Tibial artery (tissue), 4 donors: ENCODE results near the gene CAPN12.

Experiments
- DNase-seq, 2 donors: peaks; one replicate each; pipeline ENCODE4 v3.0.0-alpha.2; 2019
- H3K27ac ChIP-seq, 2 donors: fragments of 200-600 bp; sonication (generic) in 1 of 2; 1 replicate in 1 of 2; 2 replicates in 1 of 2; pipeline ENCODE4 v1.5.1; 2018 to 2019; ENCODE audit warnings: mild to moderate bottlenecking in 1 of 2
- H3K27me3 ChIP-seq, 2 donors: fragments of 200-600 bp; sonication (generic) in 1 of 2; one replicate each; pipeline versions ENCODE4 v1.5.1 to v1.6.0; 2016 to 2019
- H3K36me3 ChIP-seq, 3 donors: fragments of 200-600 bp; sonication (generic) in 2 of 3; one replicate each; pipeline ENCODE4 v1.5.1; 2016 to 2019; ENCODE audit warnings: mild to moderate bottlenecking in 2 of 3
- H3K4me1 ChIP-seq, 4 donors: fragments of 200-600 bp; sonication (generic) in 2 of 4; 1 replicate in 3 of 4; 2 replicates in 1 of 4; pipeline ENCODE4 v1.5.1; 2016 to 2019
- H3K4me3 ChIP-seq, 2 donors: fragments of 200-600 bp; sonication (generic) in 1 of 2; 1 replicate in 1 of 2; 2 replicates in 1 of 2; pipeline ENCODE4 v1.5.1; 2018 to 2019; ENCODE audit warnings: mild to moderate bottlenecking in 2 of 2
- H3K9me3 ChIP-seq, 3 donors: fragments of 200-600 bp; sonication (generic) in 1 of 3; one replicate each; pipeline ENCODE4 v1.5.1; 2016 to 2019
- CTCF ChIP-seq, 2 experiments: fragments of 200-600 bp in 1 of 2; fragments of 450-650 bp in 1 of 2; IDR thresholded peaks; one replicate each; pipeline ENCODE4 v1.5.1; 2017 to 2019; ENCODE audit warnings: antibody characterized with exemption in 2 of 2, mild to moderate bottlenecking in 1 of 2, moderate library complexity in 1 of 2
- intact Hi-C: fragments of 100-400 bp; cut with DNase I; formaldehyde crosslinking; loops from one replicate; pipeline ENCODE4 v1.15.0; 2023; ENCODE audit warnings: low total_unique reads

Gene CAPN12

DNA sequence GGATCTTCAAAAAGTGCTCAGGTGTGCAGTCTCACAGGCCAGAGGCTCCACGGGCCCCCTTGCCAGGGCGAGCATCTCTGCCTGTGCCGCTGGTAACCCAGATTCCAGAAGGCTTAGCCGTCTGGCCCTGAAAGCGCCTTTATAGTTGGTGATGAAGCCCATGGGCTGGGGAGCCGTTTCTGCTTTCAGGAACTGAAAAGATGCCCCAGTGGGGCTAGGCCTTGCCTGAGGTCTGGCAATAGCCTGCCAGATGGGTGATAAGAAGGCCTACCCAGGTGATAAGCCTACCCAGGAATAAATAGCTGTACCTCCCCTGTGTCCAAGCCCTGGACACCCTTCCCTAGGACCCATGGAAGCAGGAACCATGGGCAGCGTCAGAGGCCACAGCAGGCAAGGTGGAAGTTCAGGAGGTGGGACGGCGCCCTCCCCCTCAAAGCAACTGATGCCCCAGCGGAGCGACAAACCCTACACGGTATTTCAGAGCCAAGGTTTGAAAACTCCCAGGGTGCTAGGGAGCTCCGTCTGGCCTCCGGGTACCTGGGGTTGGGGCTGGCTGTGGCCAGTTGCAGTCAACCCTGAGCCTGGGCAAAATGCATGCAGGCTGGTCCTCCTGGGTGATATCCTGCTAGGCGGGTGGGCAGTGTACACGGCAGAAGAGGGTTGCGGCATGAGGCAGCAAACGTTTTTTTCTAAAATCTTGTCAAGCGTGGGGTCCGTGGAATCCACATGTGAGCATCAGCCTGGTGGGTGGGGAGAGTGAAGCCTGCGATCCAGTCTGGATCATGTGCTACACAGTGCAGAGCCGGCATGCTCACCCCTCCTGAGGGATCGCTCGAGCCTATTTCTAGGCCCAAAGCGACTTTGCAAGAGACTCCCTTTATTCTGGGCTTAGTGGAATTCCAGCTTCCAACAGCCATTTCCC lies 51.6 kb downstream of the CAPN12 start:
- peaks cover 20 to 98% (median 91%) of the 10 kb centered on the region in 4 donors for H3K4me1 ChIP-seq
- no peaks in the 10 kb centered on the region for H3K27me3 ChIP-seq
- no peak overlapping the region for H3K4me3 ChIP-seq
- H3K27ac ChIP-seq, result peak overlapping the region; percentile 91 to 94
- no peaks in the 10 kb centered on the region for H3K9me3 ChIP-seq
- intact Hi-C loops, result loop anchor here (5.0 kb wide), 1 partner anchor 35 kb away; no protein-coding TSS in a partner anchor
- DNase-seq, result no peak
- peaks cover 0 to 12% (median 9%) of the 10 kb centered on the region in 3 donors for H3K36me3 ChIP-seq
- TF ChIP-seq CTCF (IDR thresholded peaks at IDR 0.05), result no peak

DNA sequence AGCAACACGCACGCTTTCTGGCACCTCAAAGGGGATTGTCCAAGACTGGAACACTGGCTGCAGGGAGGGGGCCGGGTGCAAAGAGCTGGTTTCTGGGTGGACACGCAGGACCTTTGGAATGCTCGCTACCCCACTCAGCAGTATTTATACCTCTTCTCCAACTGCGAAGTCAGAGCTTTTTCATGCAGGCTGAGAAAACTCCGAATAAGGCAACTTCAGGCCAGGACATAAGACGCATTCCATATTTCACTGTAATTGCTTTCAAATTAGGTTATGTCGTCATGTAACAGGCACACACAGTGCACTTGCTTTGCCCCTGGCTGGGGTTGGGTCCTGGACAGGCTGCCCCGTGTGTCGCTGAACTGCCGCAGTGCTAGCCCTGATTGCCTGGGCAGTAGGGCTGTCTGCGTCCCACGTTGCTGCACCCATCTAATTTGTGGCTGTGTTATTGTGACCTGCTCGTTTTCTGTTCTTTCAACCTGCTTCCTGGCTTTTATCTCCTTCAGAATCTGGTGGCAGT lies 52.3 kb downstream of the CAPN12 start:
- DNase-seq, result peak; percentile 81 to 96
- no peak for TF ChIP-seq CTCF (IDR thresholded peaks at IDR 0.05)
- Histone ChIP-seq H3K4me1 (peaks cover 18 to 98% (median 88%) of the 10 kb centered on the region in 4 donors), H3K36me3 (peaks cover 0 to 7% (median 2%) of the 10 kb centered on the region in 3 donors), H3K9me3 (no peaks in the 10 kb centered on the region), H3K4me3 (no peak overlapping the region), H3K27ac (peak overlapping the region; percentile 91 to 94), H3K27me3 (no peaks in the 10 kb centered on the region)
- intact Hi-C loops, result loop anchor here (5.0 kb wide), 1 partner anchor 35 kb away; no protein-coding TSS in a partner anchor

GRCh38 chr19:38690832-38691231 lies 53.4 kb downstream of the CAPN12 start:
- no peak overlapping the region for H3K4me3 ChIP-seq
- H3K27me3 ChIP-seq, result no peaks in the 10 kb centered on the region
- peaks cover 0 to 6% (median 0%) of the 10 kb centered on the region in 3 donors for H3K36me3 ChIP-seq
- H3K9me3 ChIP-seq, result no peaks in the 10 kb centered on the region
- intact Hi-C loops, result loop anchor here (5.0 kb wide), 1 partner anchor 34 kb away; no protein-coding TSS in a partner anchor
- peaks cover 20 to 98% (median 89%) of the 10 kb centered on the region in 4 donors for H3K4me1 ChIP-seq
- H3K27ac ChIP-seq, result peak overlapping the region; percentile 90 to 94
- no peak for TF ChIP-seq CTCF (IDR thresholded peaks at IDR 0.05)
- DNase-seq, result no peak

DNA sequence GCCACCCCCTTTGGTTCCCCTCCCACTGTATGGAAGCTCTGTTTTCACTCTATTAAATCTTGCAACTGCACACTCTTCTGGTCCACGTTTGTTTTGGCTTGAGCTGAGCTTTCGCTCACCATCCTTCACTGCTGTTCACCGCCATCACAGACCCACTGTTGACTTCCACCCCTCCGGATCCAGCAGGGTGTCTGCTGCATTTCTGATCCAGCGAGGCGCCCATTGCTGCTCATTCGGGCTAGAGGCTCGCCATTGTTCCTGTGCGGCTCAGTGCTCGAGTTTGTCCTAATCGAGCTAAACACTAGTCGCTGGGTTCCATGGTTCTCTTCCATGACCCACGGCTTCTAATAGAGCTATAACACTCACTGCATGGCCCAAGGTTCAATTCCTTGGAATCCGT lies 54.1 kb downstream of the CAPN12 start:
- Histone ChIP-seq H3K27ac (peak overlapping the region; percentile 90 to 94), H3K36me3 (peaks cover 0 to 6% (median 0%) of the 10 kb centered on the region in 3 donors), H3K9me3 (no peaks in the 10 kb centered on the region), H3K27me3 (no peaks in the 10 kb centered on the region), H3K4me3 (no peak overlapping the region), H3K4me1 (peaks cover 20 to 98% (median 89%) of the 10 kb centered on the region in 4 donors)
- intact Hi-C loops, result loop anchor here (5.0 kb wide), 1 partner anchor 33 kb away; no protein-coding TSS in a partner anchor
- no peak for DNase-seq
- TF ChIP-seq CTCF (IDR thresholded peaks at IDR 0.05), result no peak

DNA sequence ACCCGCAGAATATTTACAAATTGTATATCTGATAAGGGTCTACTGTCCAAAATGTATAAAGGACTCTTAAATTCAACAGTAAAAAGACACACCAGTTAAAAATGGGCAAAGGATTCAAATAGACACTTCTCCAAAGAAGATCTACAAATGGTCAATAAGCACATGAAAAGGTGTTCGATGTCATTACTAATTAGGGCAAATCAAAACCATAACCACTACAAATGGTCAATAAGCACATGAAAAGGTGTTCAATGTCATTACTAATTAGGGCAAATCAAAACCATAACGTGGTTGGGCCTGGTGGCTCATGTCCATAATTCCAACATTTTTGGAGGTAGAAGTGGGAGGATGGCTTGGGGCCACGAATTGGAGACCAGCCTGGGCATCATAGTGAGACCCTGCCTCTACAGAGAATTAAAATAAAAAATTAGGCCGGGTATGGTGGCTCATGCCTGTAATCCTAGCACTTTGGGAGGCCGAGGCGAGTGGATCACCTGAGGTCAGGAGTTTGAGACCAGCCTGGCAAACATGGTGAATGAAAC lies 56.4 kb downstream of the CAPN12 start:
- H3K27ac ChIP-seq, result peak overlapping the region; percentile 90 to 94
- H3K36me3 ChIP-seq, result peaks cover 0 to 6% (median 0%) of the 10 kb centered on the region in 3 donors
- no peaks in the 10 kb centered on the region for H3K9me3 ChIP-seq
- H3K4me3 ChIP-seq, result no peak overlapping the region
- TF ChIP-seq CTCF (IDR thresholded peaks at IDR 0.05), result no peak
- peaks cover 10 to 98% (median 89%) of the 10 kb centered on the region in 4 donors for H3K4me1 ChIP-seq
- no peak for DNase-seq
- no peaks in the 10 kb centered on the region for H3K27me3 ChIP-seq
- intact Hi-C loops, result no loop called here
